ENCODE data around the gene MAGOH.

DNA sequence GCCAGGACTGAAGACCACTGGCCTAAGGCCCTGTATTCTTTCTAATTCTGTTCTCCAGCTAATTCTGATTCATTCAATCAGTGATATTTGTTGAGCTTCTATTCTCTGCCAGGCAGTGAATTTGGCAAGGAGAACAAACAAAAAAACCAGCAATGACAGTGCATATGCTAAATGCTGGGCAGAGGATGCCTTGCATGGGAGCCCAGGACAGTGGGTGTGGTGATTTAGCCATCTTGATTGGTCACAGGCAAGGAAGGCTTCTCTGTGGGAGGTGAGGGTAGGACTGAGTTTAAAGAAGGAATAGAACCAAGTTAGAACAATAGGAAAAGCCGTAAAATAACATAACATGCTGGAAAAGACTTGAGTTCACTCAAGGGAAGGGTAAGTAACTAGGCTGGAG, 50.9 kb downstream of the MAGOH start:
- TF ChIP-seq GATA2 (IDR thresholded peaks at IDR 0.05; ENCODE audit: low read depth, low read length) (no peak), GATA3 (IDR thresholded peaks at IDR 0.05; ENCODE audit: low read depth, low read length) (no peak)
